Activated CD8-positive, alpha-beta memory T cell treated with anti-CD3 and anti-CD28 coated beads for 1 hour (primary cell): ENCODE results near the gene ARHGEF3.

Experiments
- DNase-seq, 2 donors: peaks; one replicate each; pipeline ENCODE4 v3.0.0-alpha.2; 2020; ENCODE audit warnings: low read depth in 1 of 2; ENCODE audit errors: extremely low read depth in 1 of 2

Gene ARHGEF3

DNA sequence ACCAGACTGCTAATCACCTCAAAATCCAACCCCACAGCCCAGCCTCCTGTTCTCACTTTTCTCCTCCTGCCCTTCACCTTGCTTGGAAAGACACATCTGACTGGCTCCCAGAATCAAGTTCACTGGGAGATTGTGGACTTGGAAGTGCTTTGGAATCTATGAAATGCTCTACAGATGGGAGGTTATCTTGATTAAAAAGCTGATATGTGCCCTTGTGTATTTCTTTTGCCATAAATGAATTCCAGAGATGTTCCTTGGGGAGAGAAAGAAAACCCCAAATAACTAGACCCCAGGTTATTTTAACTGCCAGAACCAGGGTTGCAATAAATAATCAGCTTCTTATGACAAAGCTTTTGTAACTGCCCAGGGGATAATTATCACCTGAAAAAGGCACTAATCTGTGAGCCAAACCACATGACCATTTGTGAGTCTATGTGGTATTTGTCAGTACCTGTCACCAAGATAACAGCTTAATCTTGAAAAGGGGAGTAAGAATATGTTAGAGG, 21.7 kb upstream of the ARHGEF3 start:
- no peak for DNase-seq

DNA sequence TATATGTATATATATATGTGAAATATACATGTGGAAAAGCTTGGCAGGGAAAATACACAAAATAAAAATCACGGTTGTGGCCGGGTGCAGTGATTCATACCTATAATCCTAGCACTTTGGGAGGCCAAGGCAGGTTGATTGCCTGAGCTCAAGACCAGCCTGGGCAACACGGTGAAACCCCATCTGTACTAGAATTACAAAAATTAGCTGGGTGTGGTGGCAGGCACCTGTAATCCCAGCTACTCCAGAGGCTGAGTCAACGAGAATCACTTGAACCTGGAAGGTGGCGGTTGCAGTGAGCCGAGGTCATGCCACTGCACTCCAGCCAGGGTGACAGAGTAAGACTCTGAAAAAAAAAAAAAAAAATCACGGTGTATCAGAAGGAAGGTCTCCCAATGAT, 20.8 kb upstream of the ARHGEF3 start:
- DNase-seq: no peak

GRCh38 chr3:56819016-56819809, 17.5 kb upstream of the ARHGEF3 start:
- no peak for DNase-seq

DNA sequence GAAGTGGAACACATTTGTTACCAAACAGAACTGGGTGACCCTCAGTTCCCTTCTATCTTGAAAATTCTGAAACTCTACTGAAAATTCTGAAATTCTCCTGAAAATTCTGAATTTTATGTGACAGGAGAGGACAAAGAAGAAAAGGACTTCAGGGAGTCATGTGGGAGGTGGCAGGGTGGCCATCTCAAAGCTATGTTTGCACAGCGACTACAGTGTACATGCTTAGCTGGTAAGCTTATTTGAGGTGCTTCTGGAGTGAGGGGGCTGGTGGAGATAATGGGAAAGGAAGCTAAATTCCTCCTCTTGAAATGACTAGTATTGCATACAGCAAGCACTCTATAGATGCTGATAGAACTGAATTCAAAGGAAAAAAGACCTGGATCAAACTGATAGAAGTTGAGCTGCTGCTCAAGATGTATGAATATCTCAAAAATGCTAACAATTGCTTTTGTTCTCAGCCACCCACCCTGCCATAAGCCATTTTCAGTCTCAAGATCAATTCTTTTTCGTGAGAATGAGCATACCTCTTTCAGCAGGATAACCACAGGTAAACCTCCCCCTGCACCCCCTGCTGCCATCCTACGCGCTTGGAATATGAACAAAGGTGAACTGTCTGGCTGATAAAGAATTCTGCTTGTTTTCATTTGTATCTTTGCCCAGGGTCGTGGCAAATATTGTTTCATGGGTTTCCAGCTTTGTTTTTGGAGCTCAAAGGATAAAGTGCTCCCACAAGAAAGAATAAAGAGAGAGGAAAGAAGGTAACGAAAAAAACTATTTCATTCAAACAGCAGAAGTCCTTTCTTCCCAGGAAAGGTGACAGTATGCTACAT, 16.6 kb upstream of the ARHGEF3 start:
- DNase-seq: no peak

- DNase-seq: no peak
These were observed 15.9 kb upstream of the ARHGEF3 start for GRCh38 chr3:56817646-56818045.

- DNase-seq: no peak
These were observed 14.3 kb upstream of the ARHGEF3 start for GRCh38 chr3:56816061-56816460.

- no peak for DNase-seq
These were observed 13.8 kb upstream of the ARHGEF3 start for GRCh38 chr3:56815589-56815988.

DNA sequence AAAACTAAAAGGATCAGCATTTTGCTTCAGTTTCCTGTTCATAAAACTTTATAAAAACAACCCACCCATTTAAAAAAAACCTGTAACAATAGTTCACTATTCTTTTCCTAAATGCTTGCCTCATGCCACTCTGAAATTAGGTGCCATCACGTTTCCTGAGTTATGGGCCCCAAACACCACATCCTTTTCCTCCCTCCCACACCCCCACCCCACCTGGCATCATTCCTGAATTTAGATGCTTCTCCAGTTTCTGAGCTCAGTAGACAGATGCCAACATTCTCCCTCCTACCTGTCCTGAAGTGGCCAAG, 11.9 kb upstream of the ARHGEF3 start:
- no peak for DNase-seq

DNA sequence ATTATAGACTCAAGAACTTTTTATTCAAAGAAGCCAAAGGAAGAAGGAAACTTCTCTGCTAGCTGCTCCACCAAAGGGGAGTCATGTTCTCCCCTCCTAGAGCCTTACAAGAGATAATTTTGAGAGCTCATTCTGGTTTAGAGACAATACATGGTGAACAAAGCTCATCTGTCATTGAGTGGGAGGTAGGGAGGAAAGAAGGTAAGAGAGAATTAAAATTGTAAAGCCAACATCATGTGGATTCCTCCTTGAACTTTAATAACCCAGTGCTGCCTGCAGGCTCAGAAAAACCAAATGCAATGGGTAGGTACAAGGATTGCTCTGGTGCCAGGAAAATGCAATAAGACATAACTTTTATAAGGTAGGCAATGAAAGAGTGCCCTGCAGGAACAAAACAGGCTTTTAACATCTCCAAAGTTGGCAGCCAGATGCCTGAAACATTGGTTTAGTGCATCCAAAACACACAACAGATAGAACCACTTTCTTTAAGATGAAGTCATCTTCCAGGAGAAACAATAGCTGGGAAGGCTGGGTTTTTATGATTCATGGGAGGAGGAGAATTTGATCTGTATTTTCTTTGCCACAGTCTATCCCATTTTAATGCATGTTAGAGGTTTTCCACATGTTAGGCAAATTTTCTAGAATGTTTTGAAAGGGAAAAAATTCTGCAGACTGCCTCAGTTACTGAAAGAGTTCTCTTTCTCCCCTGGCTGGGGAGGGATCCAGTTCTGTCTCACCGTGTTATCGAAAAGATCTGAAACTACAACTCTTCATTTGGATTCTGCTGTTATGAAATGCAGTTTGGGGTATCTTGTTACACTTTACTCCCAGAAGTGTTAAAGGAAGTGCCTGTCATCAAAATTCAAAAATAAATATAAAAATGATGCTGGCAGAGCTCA, 11.3 kb upstream of the ARHGEF3 start:
- no peak for DNase-seq

DNA sequence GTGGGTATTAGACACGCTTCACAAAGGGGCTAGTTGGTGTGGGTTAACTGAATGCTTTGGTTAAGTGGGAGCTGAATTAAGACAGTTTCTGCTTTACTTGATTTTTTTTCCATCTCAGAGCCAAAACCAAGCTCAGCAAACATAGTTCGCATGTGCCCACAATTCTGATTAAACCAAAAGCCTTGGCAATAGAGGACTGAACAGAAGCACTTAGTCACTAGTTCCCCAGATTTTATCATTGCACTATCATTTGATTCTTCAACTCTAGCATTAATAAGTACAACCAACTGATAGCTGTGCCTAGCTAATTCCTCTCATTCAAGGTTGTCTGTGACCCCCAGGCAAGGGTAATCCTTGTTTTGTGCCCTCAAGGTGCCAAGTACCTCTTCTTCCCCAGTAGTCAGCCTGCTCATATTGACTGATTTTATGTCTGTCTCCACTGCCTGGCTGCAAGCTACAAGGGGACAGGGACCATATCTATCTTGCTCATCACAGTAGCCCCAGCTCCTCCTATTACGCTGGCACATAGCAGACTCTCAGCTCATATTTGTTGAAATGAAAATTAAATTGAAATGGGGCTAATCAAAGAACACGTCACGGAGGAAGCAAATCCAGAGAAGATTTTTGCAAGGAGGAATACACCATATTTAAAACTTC, 9.9 kb upstream of the ARHGEF3 start:
- no peak for DNase-seq

- DNase-seq: no peak
These were observed 9.1 kb upstream of the ARHGEF3 start for GRCh38 chr3:56810577-56811545.

DNA sequence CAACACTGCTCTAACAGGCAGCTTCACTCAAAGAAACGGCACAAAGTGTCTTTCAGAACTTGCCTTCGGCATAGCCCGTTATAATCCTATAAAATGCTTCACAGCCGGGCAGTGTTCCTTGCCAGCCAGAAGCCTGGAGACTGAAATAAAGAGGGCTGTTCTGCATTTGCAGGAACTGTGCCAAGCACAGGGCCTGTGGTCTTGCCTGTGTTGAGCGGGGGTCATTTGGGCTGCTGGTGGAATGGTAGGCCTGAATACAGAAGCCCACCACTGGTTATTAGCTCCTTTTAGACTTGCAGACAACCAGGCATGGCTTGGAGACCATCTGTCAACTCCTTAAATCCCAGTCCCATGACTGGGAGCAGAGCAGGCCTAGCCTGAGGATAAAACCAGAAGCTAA, 4.7 kb upstream of the ARHGEF3 start:
- no peak for DNase-seq

GRCh38 chr3:56802790-56803189, 1.0 kb upstream of the ARHGEF3 start:
- DNase-seq: no peak

GRCh38 chr3:56802378-56802745, 613 bp upstream of the ARHGEF3 start:
- no peak for DNase-seq

GRCh38 chr3:56800832-56801661, 702 bp downstream of the ARHGEF3 start:
- no peak for DNase-seq

- DNase-seq: peak; percentile 50 to 65
These were observed 1.5 kb downstream of the ARHGEF3 start for GRCh38 chr3:56800130-56800831.

DNA sequence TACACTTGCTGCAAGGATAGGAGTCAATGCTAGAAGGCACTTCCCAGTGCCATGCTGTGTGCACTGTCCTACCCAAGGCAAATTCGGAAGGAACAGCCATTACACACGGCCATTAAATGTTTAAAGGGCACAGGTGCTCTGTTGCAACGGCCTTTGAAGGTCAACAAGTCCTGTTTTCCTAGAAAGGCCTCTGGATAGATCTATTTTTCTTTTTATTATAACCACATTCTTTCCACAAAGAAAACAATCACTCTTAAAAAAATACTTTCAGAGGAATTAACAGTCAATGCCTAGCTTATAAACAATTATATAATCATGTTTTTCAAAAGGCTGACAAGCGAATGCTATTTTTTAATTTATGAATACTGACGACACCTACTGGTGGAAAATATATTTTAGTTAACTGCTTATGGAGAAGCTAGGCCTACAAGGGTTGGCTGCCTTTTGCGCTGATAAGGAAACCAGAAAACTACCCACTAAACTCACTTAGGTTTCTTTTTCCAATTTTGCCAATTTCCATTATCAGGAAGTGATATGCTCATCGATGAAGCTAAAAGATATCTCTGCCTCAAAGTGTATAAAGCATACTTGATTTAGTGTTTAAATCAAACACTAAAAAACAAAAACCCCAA, 2.4 kb downstream of the ARHGEF3 start:
- DNase-seq: no peak

- no peak for DNase-seq
These were observed 4.8 kb downstream of the ARHGEF3 start for GRCh38 chr3:56796996-56797395.
